ENCODE data around the gene IGFBP6.

Gene IGFBP6

GRCh38 chr12:53073881-53074280 lies 23.6 kb upstream of the IGFBP6 start:
- in situ Hi-C loops (cut with HindIII; ENCODE audit: low sequenced_read_pairs) = loop anchor here (10.0 kb wide), 1 partner anchor 121 kb away; no protein-coding TSS in a partner anchor
- no peak overlapping the region for H3K4me3 ChIP-seq (ENCODE audit: low read depth, low read length)
- no peak for DNase-seq (ENCODE audit: low read depth)
- TF ChIP-seq CTCF (IDR thresholded peaks at IDR 0.05; ENCODE audit: low read depth, low read length, missing control alignments) = no peak

DNA sequence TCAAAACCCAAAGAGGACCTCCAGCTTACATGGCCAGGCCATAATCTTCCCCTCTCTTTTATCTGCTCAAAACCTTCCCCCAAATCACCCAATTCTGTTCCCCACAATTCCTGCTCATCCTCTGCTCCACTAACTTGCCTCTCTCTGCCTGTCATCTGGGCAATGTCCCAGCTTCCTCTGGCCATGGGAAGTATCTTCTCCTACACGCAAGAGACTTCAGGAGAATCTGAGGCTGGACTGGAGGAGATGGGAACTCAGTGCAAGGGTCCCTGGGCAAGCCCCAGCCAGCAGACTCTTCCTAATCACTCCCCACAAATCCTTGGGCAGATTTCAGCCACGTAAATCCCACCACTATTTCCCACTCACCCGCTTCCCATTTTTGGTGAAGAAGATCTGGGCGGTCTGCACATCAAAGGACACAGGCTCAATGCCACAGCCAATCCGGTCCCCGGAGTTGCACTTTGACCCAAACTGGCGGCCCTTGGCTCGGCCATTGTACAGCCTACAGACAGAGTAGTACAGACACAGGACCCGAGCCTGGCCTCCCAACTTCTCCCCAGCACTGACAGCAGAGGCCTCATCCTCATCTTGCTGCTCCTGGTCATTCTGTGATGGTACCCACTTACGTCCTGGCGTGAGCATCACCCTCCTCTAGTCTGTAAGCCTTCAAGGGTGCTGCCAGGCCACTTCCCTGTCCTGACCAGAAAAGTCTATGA lies 23.0 kb upstream of the IGFBP6 start:
- DNase-seq (ENCODE audit: low read depth) = no peak
- TF ChIP-seq CTCF (IDR thresholded peaks at IDR 0.05; ENCODE audit: low read depth, low read length, missing control alignments) = no peak
- no peak overlapping the region for H3K4me3 ChIP-seq (ENCODE audit: low read depth, low read length)
- in situ Hi-C loops (cut with HindIII; ENCODE audit: low sequenced_read_pairs) = loop anchor here (10.0 kb wide), 1 partner anchor 120 kb away; no protein-coding TSS in a partner anchor

DNA sequence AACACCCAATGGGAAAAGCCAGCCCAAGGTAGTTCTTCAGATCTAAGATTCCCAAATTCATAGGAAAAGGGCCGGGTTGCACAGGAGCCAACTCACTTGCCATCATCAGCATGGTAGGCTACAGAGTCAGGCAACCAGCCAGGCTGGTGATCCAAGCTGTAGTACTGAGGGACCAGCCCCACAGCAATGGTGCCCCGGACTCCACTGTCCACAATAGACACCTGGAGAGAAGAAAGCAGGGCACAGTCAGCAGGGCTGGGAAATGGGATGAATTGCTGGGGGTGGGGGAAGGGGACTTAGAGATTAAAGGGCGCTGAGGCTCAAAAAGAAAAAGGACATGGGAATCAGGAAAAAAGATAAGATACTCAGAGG lies 22.5 kb upstream of the IGFBP6 start:
- no peak for TF ChIP-seq CTCF (IDR thresholded peaks at IDR 0.05; ENCODE audit: low read depth, low read length, missing control alignments)
- in situ Hi-C loops (cut with HindIII; ENCODE audit: low sequenced_read_pairs) = loop anchor here (5.0 to 10.0 kb wide), 2 partner anchors 57 to 120 kb away; no protein-coding TSS in a partner anchor
- H3K4me3 ChIP-seq (ENCODE audit: low read depth, low read length) = no peak overlapping the region
- no peak for DNase-seq (ENCODE audit: low read depth)

- in situ Hi-C loops (cut with HindIII; ENCODE audit: low sequenced_read_pairs) = loop anchor here (5.0 to 10.0 kb wide), 2 partner anchors 56 to 118 kb away; no protein-coding TSS in a partner anchor
- no peak overlapping the region for H3K4me3 ChIP-seq (ENCODE audit: low read depth, low read length)
- TF ChIP-seq CTCF (IDR thresholded peaks at IDR 0.05; ENCODE audit: low read depth, low read length, missing control alignments) = no peak
- DNase-seq (ENCODE audit: low read depth) = no peak
Measured at GRCh38 chr12:53076461-53076860, 21.0 kb upstream of the IGFBP6 start.

DNA sequence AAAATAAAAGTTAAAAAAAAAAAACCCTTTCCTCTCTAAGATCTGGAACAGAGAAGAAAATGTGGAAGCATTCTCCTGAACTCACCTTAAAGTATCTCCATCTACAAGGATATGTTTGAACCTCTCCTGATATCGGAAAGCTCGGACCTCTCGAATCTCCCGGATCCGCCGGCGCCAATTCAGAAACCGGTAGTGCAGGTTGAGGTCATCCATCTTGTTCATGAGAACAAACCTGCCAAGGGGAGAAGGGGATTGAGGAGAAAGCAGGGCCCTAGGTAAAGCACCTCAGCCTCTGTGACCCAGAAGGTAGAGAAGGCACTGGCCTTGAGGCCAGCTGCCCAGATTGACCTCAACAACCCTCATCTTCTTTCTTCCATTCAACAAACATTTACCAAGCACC lies 20.4 kb upstream of the IGFBP6 start:
- in situ Hi-C loops (cut with HindIII; ENCODE audit: low sequenced_read_pairs) = loop anchor here (5.0 to 10.0 kb wide), 2 partner anchors 55 to 118 kb away; no protein-coding TSS in a partner anchor
- TF ChIP-seq CTCF (IDR thresholded peaks at IDR 0.05; ENCODE audit: low read depth, low read length, missing control alignments) = no peak
- no peak for DNase-seq (ENCODE audit: low read depth)
- no peak overlapping the region for H3K4me3 ChIP-seq (ENCODE audit: low read depth, low read length)

- DNase-seq (ENCODE audit: low read depth) = no peak
- in situ Hi-C loops (cut with HindIII; ENCODE audit: low sequenced_read_pairs) = loop anchor here (5.0 to 10.0 kb wide), 2 partner anchors 54 to 116 kb away; no protein-coding TSS in a partner anchor
- TF ChIP-seq CTCF (IDR thresholded peaks at IDR 0.05; ENCODE audit: low read depth, low read length, missing control alignments) = no peak
- H3K4me3 ChIP-seq (ENCODE audit: low read depth, low read length) = peak overlapping the region; percentile 62
Measured at GRCh38 chr12:53078425-53079225, 18.8 kb upstream of the IGFBP6 start.
